Thoracic aorta (tissue), 2 donors: ENCODE results near the gene GTF2F2. TPM values are rescaled to one million over a fixed set of nuclear protein-coding genes. Genes with fewer than 3 reads are reported as not detected.

Source experiments
- ATAC-seq: fragments of 150-250 bp; one replicate; pipeline ENCODE4 v1.8.0; 2017; ENCODE audit warnings: low read depth; ENCODE audit not compliant: insufficient number of reproducible peaks, low FRiP score
- DNase-seq: peaks from one replicate; pipeline ENCODE4 v3.0.0-alpha.2; 2020; ENCODE audit warnings: low spot score
- H3K27ac ChIP-seq, 2 donors: fragments of 200-600 bp; sonication (generic); 1 replicate in 1 of 2; 2 replicates in 1 of 2; pipeline ENCODE4 v1.5.1; 2016; ENCODE audit warnings: mild to moderate bottlenecking in 2 of 2, moderate library complexity in 2 of 2
- H3K27me3 ChIP-seq: fragments of 200-600 bp; sonication (generic); replicated peaks from 2 replicates; pipeline ENCODE4 v1.6.0; 2016; ENCODE audit warnings: mild to moderate bottlenecking; ENCODE audit not compliant: insufficient read depth
- H3K36me3 ChIP-seq: fragments of 200-600 bp; sonication (generic); one replicate; pipeline ENCODE4 v1.5.1; 2016
- H3K4me1 ChIP-seq, 2 donors: fragments of 200-600 bp; sonication (generic); 1 replicate in 1 of 2; 2 replicates in 1 of 2; pipeline versions ENCODE4 v1.5.1 to v1.6.0; 2016; ENCODE audit warnings: low read depth in 2 of 2, mild to moderate bottlenecking in 1 of 2; ENCODE audit not compliant: control insufficient read depth in 1 of 2
- H3K4me3 ChIP-seq: fragments of 200-600 bp; sonication (generic); 2 replicates; pipeline ENCODE4 v1.5.1; 2016; ENCODE audit warnings: mild to moderate bottlenecking
- H3K9me3 ChIP-seq: fragments of 200-600 bp; sonication (generic); 2 replicates; pipeline ENCODE4 v1.5.1; 2016
- CTCF ChIP-seq: fragments of 200-600 bp; sonication (generic); IDR thresholded peaks from one replicate; pipeline ENCODE4 v1.5.1; 2019; ENCODE audit warnings: antibody characterized with exemption
- total RNA-seq, 2 donors: library from RNA; depleted of rRNA; stranded (reverse); fragments of >200 nt; gene quantifications; one replicate each; pipeline versions ENCODE4 v1.1.0 to v1.2.3, GENCODE V29; 2016

The GTF2F2 gene
- total RNA-seq, 2 donors from 2014 or later, result 7.2 to 18.4 TPM

- no peaks in the 10 kb centered on the region for H3K27me3 ChIP-seq
- H3K4me3 ChIP-seq, result no peak overlapping the region
- H3K36me3 ChIP-seq, result no peaks in the 10 kb centered on the region
- no peaks in the 10 kb centered on the region for H3K9me3 ChIP-seq
- DNase-seq (no peak), ATAC-seq (no peak)
- H3K27ac ChIP-seq, result no peak overlapping the region
- peaks cover 14 to 15% of the 10 kb centered on the region in 2 donors for H3K4me1 ChIP-seq
- TF ChIP-seq CTCF, result no peak
Observed at GRCh38 chr13:45191874-45192273, 71.6 kb downstream of the GTF2F2 start.

GRCh38 chr13:45194081-45194939, 74.0 kb downstream of the GTF2F2 start:
- no peaks in the 10 kb centered on the region for H3K27me3 ChIP-seq
- no peak overlapping the region for H3K4me3 ChIP-seq
- H3K4me1 ChIP-seq, result peaks cover 14 to 17% of the 10 kb centered on the region in 2 donors
- no peak for ATAC-seq
- peak; percentile 41 for TF ChIP-seq CTCF
- H3K36me3 ChIP-seq, result no peaks in the 10 kb centered on the region
- no peak for DNase-seq
- H3K9me3 ChIP-seq, result no peaks in the 10 kb centered on the region
- H3K27ac ChIP-seq, result no peak overlapping the region

- peak overlapping the region in 1 of 2 donors; percentile 15 for H3K27ac ChIP-seq
- ATAC-seq, result no peak
Observed at GRCh38 chr13:45195421-45195820, 75.1 kb downstream of the GTF2F2 start.

DNA sequence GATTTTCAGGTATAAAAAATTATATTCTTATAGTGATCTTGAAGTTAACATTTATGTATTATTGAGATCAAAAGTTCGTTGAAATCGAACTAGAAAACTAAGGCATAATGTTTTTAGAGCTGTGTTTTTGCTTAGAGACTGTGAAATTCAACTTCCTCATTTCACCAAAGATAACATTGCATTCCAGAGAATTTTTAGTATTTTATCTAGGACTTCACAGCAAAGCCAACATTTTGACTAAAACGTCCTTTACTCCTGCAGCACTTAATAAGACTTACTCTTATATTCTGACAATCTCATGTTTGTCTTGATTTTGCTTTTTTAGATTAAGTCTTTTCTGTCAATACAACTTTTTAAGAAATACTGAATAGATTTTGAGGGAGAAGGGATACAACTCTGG, 75.8 kb downstream of the GTF2F2 start:
- DNase-seq (no peak), ATAC-seq (no peak)
- Histone ChIP-seq H3K4me3 (no peak overlapping the region), H3K27me3 (no peaks in the 10 kb centered on the region), H3K36me3 (no peaks in the 10 kb centered on the region), H3K4me1 (peaks cover 14 to 17% of the 10 kb centered on the region in 2 donors), H3K27ac (no peak overlapping the region), H3K9me3 (no peaks in the 10 kb centered on the region)
- no peak for TF ChIP-seq CTCF

More at GRCh38 chr13:45195421-45195820, 75.1 kb downstream of the GTF2F2 start:
- DNase-seq, result no peak
- no peak for TF ChIP-seq CTCF
- H3K4me1 ChIP-seq, result peaks cover 14 to 17% of the 10 kb centered on the region in 2 donors
- H3K4me3 ChIP-seq, result no peak overlapping the region
- H3K27me3 ChIP-seq, result no peaks in the 10 kb centered on the region
- H3K9me3 ChIP-seq, result no peaks in the 10 kb centered on the region
- no peaks in the 10 kb centered on the region for H3K36me3 ChIP-seq

- no peaks in the 10 kb centered on the region for H3K36me3 ChIP-seq
- H3K27ac ChIP-seq, result no peak overlapping the region
- no peak for ATAC-seq
- no peaks in the 10 kb centered on the region for H3K27me3 ChIP-seq
- peaks cover 14 to 17% of the 10 kb centered on the region in 2 donors for H3K4me1 ChIP-seq
- no peak for DNase-seq
- H3K4me3 ChIP-seq, result no peak overlapping the region
- H3K9me3 ChIP-seq, result no peaks in the 10 kb centered on the region
- TF ChIP-seq CTCF, result no peak
Observed at GRCh38 chr13:45196622-45197021, 76.3 kb downstream of the GTF2F2 start.
